Neural cell (in vitro differentiated cells): ENCODE data around the gene LRRC8D. TPM values are rescaled to one million over a fixed set of nuclear protein-coding genes. Genes with fewer than 3 reads are reported as not detected.

Source experiments
- H2AFZ ChIP-seq: fragments of 200-600, 300-800 bp; sonication (generic), shearing (Covaris generic); 2 replicates; pipeline ENCODE4 v1.6.0; 2014; ENCODE audit warnings: low read depth, mild to moderate bottlenecking, antibody characterized with exemption, low read length, moderate library complexity
- H3F3A ChIP-seq: fragments of 200-600 bp; shearing (Covaris generic); 2 replicates; pipeline ENCODE4 v1.6.1; 2016; ENCODE audit warnings: mild to moderate bottlenecking, moderate library complexity, mixed read lengths, antibody characterized with exemption, low read length; ENCODE audit not compliant: insufficient read depth, poor library complexity, severe bottlenecking
- H3K27ac ChIP-seq: fragments of 200-600, 300-800 bp; sonication (generic), shearing (Covaris generic); 2 replicates; pipeline ENCODE4 v1.5.1; 2014; ENCODE audit warnings: mild to moderate bottlenecking, low read length, moderate library complexity
- H3K27me3 ChIP-seq: fragments of 300-800, 200-600 bp; sonication (generic), shearing (Covaris generic); 2 replicates; pipeline ENCODE4 v1.6.0; 2014; ENCODE audit warnings: mild to moderate bottlenecking, low read depth, low read length, moderate library complexity; ENCODE audit not compliant: insufficient read depth
- H3K36me3 ChIP-seq: fragments of 300-800, 200-600 bp; sonication (generic), shearing (Covaris generic); 2 replicates; pipeline ENCODE4 v1.5.1; 2014; ENCODE audit warnings: mild to moderate bottlenecking, antibody characterized with exemption, low read length, moderate library complexity; ENCODE audit not compliant: insufficient read depth
- H3K4me2 ChIP-seq: fragments of 300-800, 200-600 bp; sonication (generic), shearing (Covaris generic); 2 replicates; pipeline ENCODE4 v1.6.0; 2014; ENCODE audit warnings: mild to moderate bottlenecking, low read length
- H3K4me3 ChIP-seq: fragments of 300-800, 200-600 bp; sonication (generic), shearing (Covaris generic); 2 replicates; pipeline ENCODE4 v1.5.1; 2014; ENCODE audit warnings: mild to moderate bottlenecking, low read length, moderate library complexity
- H3K79me2 ChIP-seq: fragments of 200-600 bp; shearing (Covaris generic); replicated peaks from 2 replicates; pipeline ENCODE4 v1.6.0; 2014; ENCODE audit warnings: mild to moderate bottlenecking, low read length, moderate library complexity; ENCODE audit not compliant: insufficient read depth
- H3K9ac ChIP-seq: fragments of 300-800, 200-600 bp; sonication (generic), shearing (Covaris generic); 2 replicates; pipeline ENCODE4 v1.6.1; 2016; ENCODE audit warnings: mild to moderate bottlenecking, low read length, mixed read lengths
- H3K9me2 ChIP-seq: fragments of 200-600 bp; shearing (Covaris generic); 2 replicates; pipeline ENCODE4 v1.6.1; 2016; ENCODE audit warnings: mild to moderate bottlenecking, low read length, mixed read lengths; ENCODE audit not compliant: insufficient read depth
- H3K9me3 ChIP-seq: fragments of 200-600, 300-800 bp; sonication (generic), shearing (Covaris generic); 2 replicates; pipeline ENCODE4 v1.6.1; 2016; ENCODE audit warnings: mild to moderate bottlenecking, mixed run types, low read length, moderate library complexity, mixed read lengths
- H4K20me1 ChIP-seq: fragments of 200-600 bp; shearing (Covaris generic); 2 replicates; pipeline ENCODE4 v1.6.1; 2016; ENCODE audit warnings: mild to moderate bottlenecking, mixed run types; ENCODE audit not compliant: insufficient read depth
- CTCF ChIP-seq: fragments of 450-650 bp; IDR thresholded peaks from 2 replicates; pipeline ENCODE4 v1.5.1; 2014; ENCODE audit warnings: antibody characterized with exemption, mild to moderate bottlenecking, moderate library complexity; ENCODE audit not compliant: poor library complexity, severe bottlenecking
- EP300 ChIP-seq: fragments of 450-650 bp; conservative IDR thresholded peaks from 2 replicates; pipeline ENCODE4 v1.6.1; 2014; ENCODE audit warnings: antibody characterized with exemption, mild to moderate bottlenecking, moderate library complexity; ENCODE audit not compliant: poor library complexity, severe bottlenecking
- EZH2 ChIP-seq: fragments of 200-600, 300-800 bp; shearing (Covaris generic), sonication (generic); IDR thresholded peaks from 2 replicates; pipeline ENCODE4 v1.6.1; 2014; ENCODE audit warnings: antibody characterized with exemption, low read length, borderline replicate concordance, mild to moderate bottlenecking; ENCODE audit not compliant: insufficient read depth, poor library complexity, severe bottlenecking
- MXI1 ChIP-seq: fragments of 450-650 bp; conservative IDR thresholded peaks from 2 replicates; pipeline ENCODE4 v1.6.1; 2014; ENCODE audit warnings: antibody characterized with exemption, mild to moderate bottlenecking; ENCODE audit not compliant: poor library complexity, severe bottlenecking
- POLR2AphosphoS5 ChIP-seq: IDR thresholded peaks from 2 replicates; pipeline ENCODE4 v1.6.1; 2012
- RAD21 ChIP-seq: fragments of 450-650 bp; conservative IDR thresholded peaks from 2 replicates; pipeline ENCODE4 v1.6.1; 2014; ENCODE audit warnings: antibody characterized with exemption, mild to moderate bottlenecking, moderate library complexity
- REST ChIP-seq: IDR thresholded peaks from 2 replicates; pipeline ENCODE4 v1.6.1; 2012; ENCODE audit warnings: borderline replicate concordance
- SMC3 ChIP-seq: fragments of 450-650 bp; conservative IDR thresholded peaks from 2 replicates; pipeline ENCODE4 v1.6.1; 2014; ENCODE audit warnings: antibody characterized with exemption, mild to moderate bottlenecking, moderate library complexity; ENCODE audit not compliant: poor library complexity
- TAF1 ChIP-seq: IDR thresholded peaks from 2 replicates; pipeline ENCODE4 v1.6.1; 2012; ENCODE audit warnings: low read depth
- polyA plus RNA-seq: library from polyadenylated mRNA; depleted of rRNA; stranded (reverse); fragments of >200 nt; gene quantifications from 2 replicates; pipeline ENCODE4 v1.2.3, GENCODE V29; 2014

LRRC8D gene
- polyA plus RNA-seq, 1 donor from 2014 or later = 43.7 TPM

DNA sequence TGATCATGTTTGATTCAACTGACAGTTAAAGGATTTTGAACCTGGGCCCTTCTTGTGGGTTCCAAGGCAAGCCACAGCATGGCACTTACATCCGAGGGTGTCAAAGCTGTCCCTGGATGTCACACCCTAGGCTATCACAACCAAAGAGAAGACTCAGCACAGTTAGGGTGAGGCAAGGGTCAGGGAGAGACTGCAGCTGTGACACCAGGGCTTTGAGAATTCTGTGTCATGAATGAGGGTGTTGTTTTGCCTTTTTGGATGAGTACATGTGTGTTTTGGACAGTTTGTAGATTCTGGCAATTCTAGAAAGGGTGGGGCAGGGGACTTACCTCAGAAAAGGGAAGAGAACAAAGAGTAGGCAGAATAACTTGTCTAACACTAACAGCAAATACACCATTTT, 136.3 kb downstream of the LRRC8D start:
- no peaks in the 10 kb centered on the region for H3F3A ChIP-seq
- H3K9me2 ChIP-seq = no peaks in the 10 kb centered on the region
- no peaks in the 10 kb centered on the region for H3K79me2 ChIP-seq
- no peaks in the 10 kb centered on the region for H3K9me3 ChIP-seq
- no peaks in the 10 kb centered on the region for H3K36me3 ChIP-seq
- no peak overlapping the region for H2AFZ ChIP-seq
- TF ChIP-seq MXI1 (no peak), CTCF (no peak), SMC3 (no peak), TAF1 (no peak), POLR2AphosphoS5 (no peak), EZH2 (no peak), EP300 (no peak), REST (no peak), RAD21 (no peak)
- no peak overlapping the region for H3K27ac ChIP-seq
- no peak overlapping the region for H3K4me2 ChIP-seq
- H3K9ac ChIP-seq = no peak overlapping the region
- no peak overlapping the region for H3K4me3 ChIP-seq
- no peaks in the 10 kb centered on the region for H4K20me1 ChIP-seq
- no peaks in the 10 kb centered on the region for H3K27me3 ChIP-seq

DNA sequence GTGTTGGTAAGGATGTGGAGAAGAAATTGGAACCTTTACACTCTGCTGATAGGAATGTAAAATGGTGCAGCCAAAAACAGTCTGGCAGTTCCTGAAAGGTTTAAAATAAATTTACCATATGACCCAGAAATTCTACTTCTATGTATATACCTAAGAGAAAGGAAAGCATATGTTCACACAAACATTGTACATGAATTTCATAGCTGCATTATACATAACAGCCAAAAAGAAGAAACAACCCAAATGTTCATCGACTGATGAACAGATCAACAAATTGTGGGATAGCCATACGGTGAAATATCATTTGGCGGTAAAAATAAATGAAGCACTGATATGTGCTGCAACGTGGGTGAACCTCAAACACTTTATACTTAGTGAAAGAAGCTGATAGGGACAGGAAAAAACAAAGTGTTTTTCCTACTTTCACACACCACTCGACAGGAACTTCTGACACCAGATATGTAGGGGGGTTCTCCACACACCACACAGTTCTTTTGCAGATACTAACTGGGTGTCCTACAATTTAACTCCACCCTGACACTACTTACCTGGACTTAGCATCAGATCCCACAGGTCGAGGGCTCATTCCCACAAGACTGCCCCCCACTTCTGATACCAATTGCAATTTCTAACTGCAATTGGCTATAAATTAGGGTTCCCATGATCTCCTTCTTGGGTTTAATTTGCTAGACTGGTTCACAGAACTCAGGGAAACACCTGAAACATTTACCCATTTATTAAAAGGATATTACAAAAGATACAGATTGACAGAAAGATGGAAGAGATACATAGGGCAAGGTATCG, 138.2 kb downstream of the LRRC8D start:
- H3K4me2 ChIP-seq = no peak overlapping the region
- no peaks in the 10 kb centered on the region for H3F3A ChIP-seq
- no peak overlapping the region for H2AFZ ChIP-seq
- no peaks in the 10 kb centered on the region for H3K27me3 ChIP-seq
- H3K9ac ChIP-seq = no peak overlapping the region
- TF ChIP-seq EZH2 (no peak), SMC3 (no peak), REST (no peak), RAD21 (no peak), CTCF (no peak), POLR2AphosphoS5 (no peak), EP300 (no peak), MXI1 (no peak), TAF1 (no peak)
- no peak overlapping the region for H3K4me3 ChIP-seq
- H4K20me1 ChIP-seq = no peaks in the 10 kb centered on the region
- H3K36me3 ChIP-seq = no peaks in the 10 kb centered on the region
- H3K27ac ChIP-seq = no peak overlapping the region
- H3K9me2 ChIP-seq = no peaks in the 10 kb centered on the region
- no peaks in the 10 kb centered on the region for H3K79me2 ChIP-seq
- no peaks in the 10 kb centered on the region for H3K9me3 ChIP-seq
